H1 (cell line): ENCODE data around the gene UBN1. TPM values are rescaled to one million over a fixed set of nuclear protein-coding genes. Genes with fewer than 3 reads are reported as not detected.

Experiments used
- polyA plus RNA-seq, 7 experiments: library from polyadenylated mRNA; depleted of rRNA in 3 of 7; stranded (reverse) in 5 of 7; unstranded in 2 of 7; fragments of >200 nt in 5 of 7; fragments of 200-250 nt in 2 of 7; gene quantifications; 1 replicate in 5 of 7; 2 replicates in 1 of 7; 4 replicates in 1 of 7; pipeline versions ENCODE4 v1.2.1 to v1.2.3, GENCODE V29; 2011 to 2013; ENCODE audit warnings: missing spikeins in 2 of 7, mixed read lengths in 2 of 7
- total RNA-seq: library from RNA; stranded (reverse); fragmentation: NEBNext Ultra II Directional; extraction: Animal tissue kit (Norgen Biotek cat#: 25700); gene quantifications from 2 replicates; pipeline ENCODE4 v1.2.1, GENCODE V29; 2021
- TF ChIP-seq, protein P1 (sequence below): fragments of 300-600 bp; sonication (generic); IDR thresholded peaks from 2 replicates; pipeline ENCODE4 v1.7.1; 2012; ENCODE audit warnings: low read length, moderate library complexity, mild to moderate bottlenecking, inconsistent platforms; ENCODE audit not compliant: insufficient replicate concordance
- TF ChIP-seq, protein P2 (sequence below): IDR thresholded peaks from 2 replicates; pipeline ENCODE4 v1.6.1; 2012; ENCODE audit warnings: inconsistent platforms

UBN1 gene
- total and polyA plus RNA-seq, 2 of the 8 experiments (the other 6 are each of a cell fraction or from before 2014, with no cell fraction given) = 16.2 to 37.0 TPM

DNA sequence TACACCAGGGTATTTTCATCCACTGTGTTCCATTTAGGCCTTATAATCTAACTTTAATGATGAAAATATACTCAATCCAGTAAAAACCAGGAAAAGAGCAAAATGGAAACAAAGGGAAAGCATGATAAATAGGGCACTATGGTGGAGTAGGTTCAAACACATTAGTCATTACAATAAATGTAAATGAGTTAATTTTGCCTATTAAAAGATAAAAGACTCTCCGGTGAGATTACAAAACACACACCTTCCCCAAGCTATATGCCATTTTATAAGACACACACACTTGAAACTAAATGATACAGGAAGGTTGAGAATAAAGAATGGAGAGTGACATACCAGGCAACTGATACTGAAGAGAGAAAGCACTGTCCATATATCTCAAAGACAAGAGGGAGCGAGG, 79.6 kb downstream of the UBN1 start (continued):
- TF ChIP-seq, protein P1, sequence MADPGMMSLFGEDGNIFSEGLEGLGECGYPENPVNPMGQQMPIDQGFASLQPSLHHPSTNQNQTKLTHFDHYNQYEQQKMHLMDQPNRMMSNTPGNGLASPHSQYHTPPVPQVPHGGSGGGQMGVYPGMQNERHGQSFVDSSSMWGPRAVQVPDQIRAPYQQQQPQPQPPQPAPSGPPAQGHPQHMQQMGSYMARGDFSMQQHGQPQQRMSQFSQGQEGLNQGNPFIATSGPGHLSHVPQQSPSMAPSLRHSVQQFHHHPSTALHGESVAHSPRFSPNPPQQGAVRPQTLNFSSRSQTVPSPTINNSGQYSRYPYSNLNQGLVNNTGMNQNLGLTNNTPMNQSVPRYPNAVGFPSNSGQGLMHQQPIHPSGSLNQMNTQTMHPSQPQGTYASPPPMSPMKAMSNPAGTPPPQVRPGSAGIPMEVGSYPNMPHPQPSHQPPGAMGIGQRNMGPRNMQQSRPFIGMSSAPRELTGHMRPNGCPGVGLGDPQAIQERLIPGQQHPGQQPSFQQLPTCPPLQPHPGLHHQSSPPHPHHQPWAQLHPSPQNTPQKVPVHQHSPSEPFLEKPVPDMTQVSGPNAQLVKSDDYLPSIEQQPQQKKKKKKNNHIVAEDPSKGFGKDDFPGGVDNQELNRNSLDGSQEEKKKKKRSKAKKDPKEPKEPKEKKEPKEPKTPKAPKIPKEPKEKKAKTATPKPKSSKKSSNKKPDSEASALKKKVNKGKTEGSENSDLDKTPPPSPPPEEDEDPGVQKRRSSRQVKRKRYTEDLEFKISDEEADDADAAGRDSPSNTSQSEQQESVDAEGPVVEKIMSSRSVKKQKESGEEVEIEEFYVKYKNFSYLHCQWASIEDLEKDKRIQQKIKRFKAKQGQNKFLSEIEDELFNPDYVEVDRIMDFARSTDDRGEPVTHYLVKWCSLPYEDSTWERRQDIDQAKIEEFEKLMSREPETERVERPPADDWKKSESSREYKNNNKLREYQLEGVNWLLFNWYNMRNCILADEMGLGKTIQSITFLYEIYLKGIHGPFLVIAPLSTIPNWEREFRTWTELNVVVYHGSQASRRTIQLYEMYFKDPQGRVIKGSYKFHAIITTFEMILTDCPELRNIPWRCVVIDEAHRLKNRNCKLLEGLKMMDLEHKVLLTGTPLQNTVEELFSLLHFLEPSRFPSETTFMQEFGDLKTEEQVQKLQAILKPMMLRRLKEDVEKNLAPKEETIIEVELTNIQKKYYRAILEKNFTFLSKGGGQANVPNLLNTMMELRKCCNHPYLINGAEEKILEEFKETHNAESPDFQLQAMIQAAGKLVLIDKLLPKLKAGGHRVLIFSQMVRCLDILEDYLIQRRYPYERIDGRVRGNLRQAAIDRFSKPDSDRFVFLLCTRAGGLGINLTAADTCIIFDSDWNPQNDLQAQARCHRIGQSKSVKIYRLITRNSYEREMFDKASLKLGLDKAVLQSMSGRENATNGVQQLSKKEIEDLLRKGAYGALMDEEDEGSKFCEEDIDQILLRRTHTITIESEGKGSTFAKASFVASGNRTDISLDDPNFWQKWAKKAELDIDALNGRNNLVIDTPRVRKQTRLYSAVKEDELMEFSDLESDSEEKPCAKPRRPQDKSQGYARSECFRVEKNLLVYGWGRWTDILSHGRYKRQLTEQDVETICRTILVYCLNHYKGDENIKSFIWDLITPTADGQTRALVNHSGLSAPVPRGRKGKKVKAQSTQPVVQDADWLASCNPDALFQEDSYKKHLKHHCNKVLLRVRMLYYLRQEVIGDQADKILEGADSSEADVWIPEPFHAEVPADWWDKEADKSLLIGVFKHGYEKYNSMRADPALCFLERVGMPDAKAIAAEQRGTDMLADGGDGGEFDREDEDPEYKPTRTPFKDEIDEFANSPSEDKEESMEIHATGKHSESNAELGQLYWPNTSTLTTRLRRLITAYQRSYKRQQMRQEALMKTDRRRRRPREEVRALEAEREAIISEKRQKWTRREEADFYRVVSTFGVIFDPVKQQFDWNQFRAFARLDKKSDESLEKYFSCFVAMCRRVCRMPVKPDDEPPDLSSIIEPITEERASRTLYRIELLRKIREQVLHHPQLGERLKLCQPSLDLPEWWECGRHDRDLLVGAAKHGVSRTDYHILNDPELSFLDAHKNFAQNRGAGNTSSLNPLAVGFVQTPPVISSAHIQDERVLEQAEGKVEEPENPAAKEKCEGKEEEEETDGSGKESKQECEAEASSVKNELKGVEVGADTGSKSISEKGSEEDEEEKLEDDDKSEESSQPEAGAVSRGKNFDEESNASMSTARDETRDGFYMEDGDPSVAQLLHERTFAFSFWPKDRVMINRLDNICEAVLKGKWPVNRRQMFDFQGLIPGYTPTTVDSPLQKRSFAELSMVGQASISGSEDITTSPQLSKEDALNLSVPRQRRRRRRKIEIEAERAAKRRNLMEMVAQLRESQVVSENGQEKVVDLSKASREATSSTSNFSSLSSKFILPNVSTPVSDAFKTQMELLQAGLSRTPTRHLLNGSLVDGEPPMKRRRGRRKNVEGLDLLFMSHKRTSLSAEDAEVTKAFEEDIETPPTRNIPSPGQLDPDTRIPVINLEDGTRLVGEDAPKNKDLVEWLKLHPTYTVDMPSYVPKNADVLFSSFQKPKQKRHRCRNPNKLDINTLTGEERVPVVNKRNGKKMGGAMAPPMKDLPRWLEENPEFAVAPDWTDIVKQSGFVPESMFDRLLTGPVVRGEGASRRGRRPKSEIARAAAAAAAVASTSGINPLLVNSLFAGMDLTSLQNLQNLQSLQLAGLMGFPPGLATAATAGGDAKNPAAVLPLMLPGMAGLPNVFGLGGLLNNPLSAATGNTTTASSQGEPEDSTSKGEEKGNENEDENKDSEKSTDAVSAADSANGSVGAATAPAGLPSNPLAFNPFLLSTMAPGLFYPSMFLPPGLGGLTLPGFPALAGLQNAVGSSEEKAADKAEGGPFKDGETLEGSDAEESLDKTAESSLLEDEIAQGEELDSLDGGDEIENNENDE = no peak
- TF ChIP-seq, protein P2, sequence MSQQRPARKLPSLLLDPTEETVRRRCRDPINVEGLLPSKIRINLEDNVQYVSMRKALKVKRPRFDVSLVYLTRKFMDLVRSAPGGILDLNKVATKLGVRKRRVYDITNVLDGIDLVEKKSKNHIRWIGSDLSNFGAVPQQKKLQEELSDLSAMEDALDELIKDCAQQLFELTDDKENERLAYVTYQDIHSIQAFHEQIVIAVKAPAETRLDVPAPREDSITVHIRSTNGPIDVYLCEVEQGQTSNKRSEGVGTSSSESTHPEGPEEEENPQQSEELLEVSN = no peak
